Limb (tissue), 2 donors: ENCODE results near the gene CDH23.

ENCODE experiments used
- DNase-seq, 2 donors: peaks; one replicate each; pipeline ENCODE4 v3.0.0-alpha.2; 2016; ENCODE audit errors: extremely low spot score in 2 of 2

CDH23 gene

GRCh38 chr10:71580415-71580814 is 183.7 kb downstream of the CDH23 start:
- DNase-seq, result no peak

- no peak for DNase-seq
These were observed 184.2 kb downstream of the CDH23 start for GRCh38 chr10:71580926-71581325.

GRCh38 chr10:71581376-71581775 is 184.7 kb downstream of the CDH23 start:
- DNase-seq, result no peak

GRCh38 chr10:71582019-71582418 is 185.3 kb downstream of the CDH23 start:
- no peak for DNase-seq

GRCh38 chr10:71582506-71583475 is 186.1 kb downstream of the CDH23 start:
- DNase-seq, result no peak

- DNase-seq, result no peak
These were observed 187.7 kb downstream of the CDH23 start for GRCh38 chr10:71584461-71584860.

GRCh38 chr10:71584902-71585563 is 188.3 kb downstream of the CDH23 start:
- DNase-seq, result no peak

GRCh38 chr10:71585564-71586290 is 189.0 kb downstream of the CDH23 start:
- no peak for DNase-seq

GRCh38 chr10:71587941-71588573 is 191.3 kb downstream of the CDH23 start:
- DNase-seq, result no peak

- DNase-seq, result no peak
These were observed 192.0 kb downstream of the CDH23 start for GRCh38 chr10:71588685-71589084.

- DNase-seq, result no peak
These were observed 193.2 kb downstream of the CDH23 start for GRCh38 chr10:71589617-71590551.

- no peak for DNase-seq
These were observed 194.1 kb downstream of the CDH23 start for GRCh38 chr10:71590781-71591350.

- no peak for DNase-seq
These were observed 198.3 kb downstream of the CDH23 start for GRCh38 chr10:71594934-71595571.

- DNase-seq, result no peak
These were observed 198.9 kb downstream of the CDH23 start for GRCh38 chr10:71595649-71596048.

GRCh38 chr10:71596127-71596526 is 199.4 kb downstream of the CDH23 start:
- no peak for DNase-seq

GRCh38 chr10:71596759-71597158 is 200.0 kb downstream of the CDH23 start:
- no peak for DNase-seq

GRCh38 chr10:71597821-71598498 is 201.2 kb downstream of the CDH23 start:
- DNase-seq, result no peak

- DNase-seq, result no peak
These were observed 201.9 kb downstream of the CDH23 start for GRCh38 chr10:71598621-71599055.

- no peak for DNase-seq
These were observed 202.8 kb downstream of the CDH23 start for GRCh38 chr10:71599518-71599917.
